ENCODE measurements around the gene POLE3.

- TF ChIP-seq CTCF (conservative IDR thresholded peaks at IDR 0.05; ENCODE audit: low read length) (no peak), EZH2phosphoT487 (IDR thresholded peaks at IDR 0.05; ENCODE audit: borderline replicate concordance) (no peak)
These were observed 35.1 kb downstream of the POLE3 start for GRCh38 chr9:113375057-113376023.

Data from Loucy (cell line).